DMS53 treated with DMSO at 0.1 percent for 48 hours (cell line): ENCODE data around the gene KCNA2.

Experiments used
- DNase-seq: peaks from one replicate; lab custom pipeline; 2025; ENCODE audit not compliant: unreplicated experiment; lab: John Stamatoyannopoulos, UW

The KCNA2 gene

GRCh38 chr1:110628323-110629105 is 22.4 kb upstream of the KCNA2 start:
- no peak for DNase-seq

- DNase-seq = no peak
Observed at GRCh38 chr1:110627764-110628163, 21.6 kb upstream of the KCNA2 start.

- no peak for DNase-seq
Observed at GRCh38 chr1:110626889-110627288, 20.7 kb upstream of the KCNA2 start.

GRCh38 chr1:110620686-110621085 is 14.5 kb upstream of the KCNA2 start:
- no peak for DNase-seq

- no peak for DNase-seq
Observed at GRCh38 chr1:110620250-110620615, 14.1 kb upstream of the KCNA2 start.

- DNase-seq = peak; percentile 90
Observed at GRCh38 chr1:110619412-110620249, 13.5 kb upstream of the KCNA2 start.

- DNase-seq = no peak
Observed at GRCh38 chr1:110618668-110619067, 12.5 kb upstream of the KCNA2 start.

GRCh38 chr1:110617589-110617988 is 11.4 kb upstream of the KCNA2 start:
- no peak for DNase-seq

GRCh38 chr1:110617116-110617515 is 11.0 kb upstream of the KCNA2 start:
- DNase-seq = no peak

- peak; percentile 86 for DNase-seq
Observed at GRCh38 chr1:110616587-110616986, 10.4 kb upstream of the KCNA2 start.

- peak; percentile 83 for DNase-seq
Observed at GRCh38 chr1:110615548-110616130, 9.5 kb upstream of the KCNA2 start.

- DNase-seq = peak; percentile 97
Observed at GRCh38 chr1:110612060-110612745, 6.0 kb upstream of the KCNA2 start.

GRCh38 chr1:110610696-110611286 is 4.6 kb upstream of the KCNA2 start:
- DNase-seq = no peak

GRCh38 chr1:110610084-110610483 is 3.9 kb upstream of the KCNA2 start:
- no peak for DNase-seq

- DNase-seq = no peak
Observed at GRCh38 chr1:110608247-110608646, 2.1 kb upstream of the KCNA2 start.

GRCh38 chr1:110607536-110608230 is 1.5 kb upstream of the KCNA2 start:
- no peak for DNase-seq

- DNase-seq = no peak
Observed at GRCh38 chr1:110606657-110607535, 738 bp upstream of the KCNA2 start.

- no peak for DNase-seq
Observed at GRCh38 chr1:110605446-110605845, 712 bp downstream of the KCNA2 start.

- DNase-seq = no peak
Observed at GRCh38 chr1:110604586-110605148, 1.5 kb downstream of the KCNA2 start.
